H1 (cell line): ENCODE measurements around the gene E2F2.

ENCODE experiments used
- EP300 ChIP-seq, 2 experiments: IDR thresholded peaks; 1 replicate in 1 of 2; 2 replicates in 1 of 2; pipeline ENCODE4 v1.6.1; 2011 to 2012; ENCODE audit warnings: low read depth in 2 of 2, low read length in 2 of 2, mild to moderate bottlenecking in 2 of 2, borderline replicate concordance in 1 of 2, inconsistent platforms in 1 of 2, moderate library complexity in 1 of 2
- FOSL1 ChIP-seq: IDR thresholded peaks from 2 replicates; pipeline ENCODE4 v1.6.1; 2011; ENCODE audit warnings: mild to moderate bottlenecking, low read depth, low read length, moderate library complexity; ENCODE audit not compliant: insufficient read depth
- KDM5A ChIP-seq: fragments of 200-600 bp; IDR thresholded peaks from 2 replicates; pipeline ENCODE4 v1.7.1; 2012; ENCODE audit warnings: mild to moderate bottlenecking, low read length, inconsistent platforms, mixed read lengths
- POLR2A ChIP-seq, 2 experiments: IDR thresholded peaks; 1 replicate in 1 of 2; 2 replicates in 1 of 2; pipeline ENCODE4 v1.6.1; 2011; ENCODE audit warnings: low read depth in 2 of 2, low read length in 2 of 2, mild to moderate bottlenecking in 2 of 2; ENCODE audit errors: control extremely low read depth in 1 of 2
- POLR2AphosphoS5 ChIP-seq: IDR thresholded peaks from 2 replicates; pipeline ENCODE4 v1.6.1; 2011; ENCODE audit warnings: low read depth, low read length
- RAD21 ChIP-seq, 2 experiments: IDR thresholded peaks in 1 of 2; conservative IDR thresholded peaks in 1 of 2; 2 replicates each; pipeline ENCODE4 v1.6.1; 2011; ENCODE audit warnings: low read depth in 2 of 2, low read length in 2 of 2, improper control_type of control experiment in 1 of 2, inconsistent platforms in 1 of 2, mild to moderate bottlenecking in 1 of 2, moderate library complexity in 1 of 2
- TAF1 ChIP-seq: IDR thresholded peaks from 2 replicates; pipeline ENCODE4 v1.6.1; 2011; ENCODE audit warnings: mild to moderate bottlenecking, low read depth, low read length
- YY1 ChIP-seq: IDR thresholded peaks from 2 replicates; pipeline ENCODE4 v1.6.1; 2011; ENCODE audit warnings: low read depth, mild to moderate bottlenecking, low read length
- TF ChIP-seq, protein P1 (sequence below), 3 experiments: IDR thresholded peaks; 1 replicate in 2 of 3; 2 replicates in 1 of 3; pipeline versions ENCODE4 v1.5.1 to v1.6.1; 2011; ENCODE audit warnings: low read length in 3 of 3, mild to moderate bottlenecking in 3 of 3, inconsistent platforms in 2 of 3, low read depth in 1 of 3, moderate library complexity in 1 of 3; ENCODE audit not compliant: insufficient read depth in 1 of 3; ENCODE audit errors: control extremely low read depth in 1 of 3

- TF ChIP-seq KDM5A (no peak), YY1 (no peak), TAF1 (no peak), FOSL1 (no peak), POLR2A (IDR thresholded peaks at IDR 0.05; ENCODE audit: control extremely low read depth in 1 of 2, low read depth in 2 of 2, low read length in 2 of 2) (no peak; a peak in 1 of 3 replicates), RAD21 (IDR thresholded peaks at IDR 0.05 in 1 of 2, conservative IDR thresholded peaks at IDR 0.05 in 1 of 2; ENCODE audit: low read depth in 2 of 2, low read length in 2 of 2) (no peak), EP300 (IDR thresholded peaks at IDR 0.05; ENCODE audit: borderline replicate concordance in 1 of 2, low read depth in 2 of 2, low read length in 2 of 2) (no peak), POLR2AphosphoS5 (no peak)
- TF ChIP-seq, protein P1, sequence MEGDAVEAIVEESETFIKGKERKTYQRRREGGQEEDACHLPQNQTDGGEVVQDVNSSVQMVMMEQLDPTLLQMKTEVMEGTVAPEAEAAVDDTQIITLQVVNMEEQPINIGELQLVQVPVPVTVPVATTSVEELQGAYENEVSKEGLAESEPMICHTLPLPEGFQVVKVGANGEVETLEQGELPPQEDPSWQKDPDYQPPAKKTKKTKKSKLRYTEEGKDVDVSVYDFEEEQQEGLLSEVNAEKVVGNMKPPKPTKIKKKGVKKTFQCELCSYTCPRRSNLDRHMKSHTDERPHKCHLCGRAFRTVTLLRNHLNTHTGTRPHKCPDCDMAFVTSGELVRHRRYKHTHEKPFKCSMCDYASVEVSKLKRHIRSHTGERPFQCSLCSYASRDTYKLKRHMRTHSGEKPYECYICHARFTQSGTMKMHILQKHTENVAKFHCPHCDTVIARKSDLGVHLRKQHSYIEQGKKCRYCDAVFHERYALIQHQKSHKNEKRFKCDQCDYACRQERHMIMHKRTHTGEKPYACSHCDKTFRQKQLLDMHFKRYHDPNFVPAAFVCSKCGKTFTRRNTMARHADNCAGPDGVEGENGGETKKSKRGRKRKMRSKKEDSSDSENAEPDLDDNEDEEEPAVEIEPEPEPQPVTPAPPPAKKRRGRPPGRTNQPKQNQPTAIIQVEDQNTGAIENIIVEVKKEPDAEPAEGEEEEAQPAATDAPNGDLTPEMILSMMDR (IDR thresholded peaks at IDR 0.05; ENCODE audit: control extremely low read depth in 1 of 3, insufficient read depth in 1 of 3, low read depth in 1 of 3, low read length in 3 of 3): no peak
These were observed 37.1 kb upstream of the E2F2 start for GRCh38 chr1:23567996-23568607.
